H1 (cell line): ENCODE data around the gene CRY1. TPM values are rescaled to one million over a fixed set of nuclear protein-coding genes. Genes with fewer than 3 reads are reported as not detected.

Experiments
- SP4 ChIP-seq: IDR thresholded peaks from 2 replicates; pipeline ENCODE4 v1.6.1; 2012; ENCODE audit warnings: low read length, inconsistent platforms
- polyA plus RNA-seq, 7 experiments: library from polyadenylated mRNA; depleted of rRNA in 3 of 7; stranded (reverse) in 5 of 7; unstranded in 2 of 7; fragments of >200 nt in 5 of 7; fragments of 200-250 nt in 2 of 7; gene quantifications; 1 replicate in 5 of 7; 2 replicates in 1 of 7; 4 replicates in 1 of 7; pipeline versions ENCODE4 v1.2.1 to v1.2.3, GENCODE V29; 2011 to 2013; ENCODE audit warnings: missing spikeins in 2 of 7, mixed read lengths in 2 of 7
- total RNA-seq: library from RNA; stranded (reverse); fragmentation: NEBNext Ultra II Directional; extraction: Animal tissue kit (Norgen Biotek cat#: 25700); gene quantifications from 2 replicates; pipeline ENCODE4 v1.2.1, GENCODE V29; 2021
- TF ChIP-seq, protein P1 (sequence below): fragments of 300-600 bp; sonication (generic); IDR thresholded peaks from 2 replicates; pipeline ENCODE4 v1.7.1; 2012; ENCODE audit warnings: low read length, moderate library complexity, mild to moderate bottlenecking, inconsistent platforms; ENCODE audit not compliant: insufficient replicate concordance

Gene CRY1
- total and polyA plus RNA-seq, 2 of the 8 experiments (the other 6 are each of a cell fraction or from before 2014, with no cell fraction given) = 13.6 to 25.1 TPM

DNA sequence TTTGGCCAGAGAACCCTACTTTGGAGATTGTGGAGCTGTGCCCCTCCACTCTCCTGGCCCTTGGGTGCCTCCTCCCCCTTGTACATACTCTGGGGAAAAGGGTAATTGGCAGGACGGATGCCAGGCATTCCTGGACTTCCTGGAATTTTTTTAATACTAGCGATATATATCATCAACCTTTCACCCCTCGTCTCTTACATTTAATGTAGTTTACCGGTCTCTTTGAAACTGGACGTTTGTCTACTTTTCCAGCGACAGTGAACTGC lies 767 bp upstream of the CRY1 start (continued):
- TF ChIP-seq, protein P1, sequence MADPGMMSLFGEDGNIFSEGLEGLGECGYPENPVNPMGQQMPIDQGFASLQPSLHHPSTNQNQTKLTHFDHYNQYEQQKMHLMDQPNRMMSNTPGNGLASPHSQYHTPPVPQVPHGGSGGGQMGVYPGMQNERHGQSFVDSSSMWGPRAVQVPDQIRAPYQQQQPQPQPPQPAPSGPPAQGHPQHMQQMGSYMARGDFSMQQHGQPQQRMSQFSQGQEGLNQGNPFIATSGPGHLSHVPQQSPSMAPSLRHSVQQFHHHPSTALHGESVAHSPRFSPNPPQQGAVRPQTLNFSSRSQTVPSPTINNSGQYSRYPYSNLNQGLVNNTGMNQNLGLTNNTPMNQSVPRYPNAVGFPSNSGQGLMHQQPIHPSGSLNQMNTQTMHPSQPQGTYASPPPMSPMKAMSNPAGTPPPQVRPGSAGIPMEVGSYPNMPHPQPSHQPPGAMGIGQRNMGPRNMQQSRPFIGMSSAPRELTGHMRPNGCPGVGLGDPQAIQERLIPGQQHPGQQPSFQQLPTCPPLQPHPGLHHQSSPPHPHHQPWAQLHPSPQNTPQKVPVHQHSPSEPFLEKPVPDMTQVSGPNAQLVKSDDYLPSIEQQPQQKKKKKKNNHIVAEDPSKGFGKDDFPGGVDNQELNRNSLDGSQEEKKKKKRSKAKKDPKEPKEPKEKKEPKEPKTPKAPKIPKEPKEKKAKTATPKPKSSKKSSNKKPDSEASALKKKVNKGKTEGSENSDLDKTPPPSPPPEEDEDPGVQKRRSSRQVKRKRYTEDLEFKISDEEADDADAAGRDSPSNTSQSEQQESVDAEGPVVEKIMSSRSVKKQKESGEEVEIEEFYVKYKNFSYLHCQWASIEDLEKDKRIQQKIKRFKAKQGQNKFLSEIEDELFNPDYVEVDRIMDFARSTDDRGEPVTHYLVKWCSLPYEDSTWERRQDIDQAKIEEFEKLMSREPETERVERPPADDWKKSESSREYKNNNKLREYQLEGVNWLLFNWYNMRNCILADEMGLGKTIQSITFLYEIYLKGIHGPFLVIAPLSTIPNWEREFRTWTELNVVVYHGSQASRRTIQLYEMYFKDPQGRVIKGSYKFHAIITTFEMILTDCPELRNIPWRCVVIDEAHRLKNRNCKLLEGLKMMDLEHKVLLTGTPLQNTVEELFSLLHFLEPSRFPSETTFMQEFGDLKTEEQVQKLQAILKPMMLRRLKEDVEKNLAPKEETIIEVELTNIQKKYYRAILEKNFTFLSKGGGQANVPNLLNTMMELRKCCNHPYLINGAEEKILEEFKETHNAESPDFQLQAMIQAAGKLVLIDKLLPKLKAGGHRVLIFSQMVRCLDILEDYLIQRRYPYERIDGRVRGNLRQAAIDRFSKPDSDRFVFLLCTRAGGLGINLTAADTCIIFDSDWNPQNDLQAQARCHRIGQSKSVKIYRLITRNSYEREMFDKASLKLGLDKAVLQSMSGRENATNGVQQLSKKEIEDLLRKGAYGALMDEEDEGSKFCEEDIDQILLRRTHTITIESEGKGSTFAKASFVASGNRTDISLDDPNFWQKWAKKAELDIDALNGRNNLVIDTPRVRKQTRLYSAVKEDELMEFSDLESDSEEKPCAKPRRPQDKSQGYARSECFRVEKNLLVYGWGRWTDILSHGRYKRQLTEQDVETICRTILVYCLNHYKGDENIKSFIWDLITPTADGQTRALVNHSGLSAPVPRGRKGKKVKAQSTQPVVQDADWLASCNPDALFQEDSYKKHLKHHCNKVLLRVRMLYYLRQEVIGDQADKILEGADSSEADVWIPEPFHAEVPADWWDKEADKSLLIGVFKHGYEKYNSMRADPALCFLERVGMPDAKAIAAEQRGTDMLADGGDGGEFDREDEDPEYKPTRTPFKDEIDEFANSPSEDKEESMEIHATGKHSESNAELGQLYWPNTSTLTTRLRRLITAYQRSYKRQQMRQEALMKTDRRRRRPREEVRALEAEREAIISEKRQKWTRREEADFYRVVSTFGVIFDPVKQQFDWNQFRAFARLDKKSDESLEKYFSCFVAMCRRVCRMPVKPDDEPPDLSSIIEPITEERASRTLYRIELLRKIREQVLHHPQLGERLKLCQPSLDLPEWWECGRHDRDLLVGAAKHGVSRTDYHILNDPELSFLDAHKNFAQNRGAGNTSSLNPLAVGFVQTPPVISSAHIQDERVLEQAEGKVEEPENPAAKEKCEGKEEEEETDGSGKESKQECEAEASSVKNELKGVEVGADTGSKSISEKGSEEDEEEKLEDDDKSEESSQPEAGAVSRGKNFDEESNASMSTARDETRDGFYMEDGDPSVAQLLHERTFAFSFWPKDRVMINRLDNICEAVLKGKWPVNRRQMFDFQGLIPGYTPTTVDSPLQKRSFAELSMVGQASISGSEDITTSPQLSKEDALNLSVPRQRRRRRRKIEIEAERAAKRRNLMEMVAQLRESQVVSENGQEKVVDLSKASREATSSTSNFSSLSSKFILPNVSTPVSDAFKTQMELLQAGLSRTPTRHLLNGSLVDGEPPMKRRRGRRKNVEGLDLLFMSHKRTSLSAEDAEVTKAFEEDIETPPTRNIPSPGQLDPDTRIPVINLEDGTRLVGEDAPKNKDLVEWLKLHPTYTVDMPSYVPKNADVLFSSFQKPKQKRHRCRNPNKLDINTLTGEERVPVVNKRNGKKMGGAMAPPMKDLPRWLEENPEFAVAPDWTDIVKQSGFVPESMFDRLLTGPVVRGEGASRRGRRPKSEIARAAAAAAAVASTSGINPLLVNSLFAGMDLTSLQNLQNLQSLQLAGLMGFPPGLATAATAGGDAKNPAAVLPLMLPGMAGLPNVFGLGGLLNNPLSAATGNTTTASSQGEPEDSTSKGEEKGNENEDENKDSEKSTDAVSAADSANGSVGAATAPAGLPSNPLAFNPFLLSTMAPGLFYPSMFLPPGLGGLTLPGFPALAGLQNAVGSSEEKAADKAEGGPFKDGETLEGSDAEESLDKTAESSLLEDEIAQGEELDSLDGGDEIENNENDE = no peak
- TF ChIP-seq SP4 = no peak
